ENCODE data around the gene DPP3. TPM values are rescaled to one million over a fixed set of nuclear protein-coding genes. Genes with fewer than 3 reads are reported as not detected.
A peak's percentile ranks its signal among the peaks of the same experiment; 100 is the strongest.

The DPP3 gene
- total RNA-seq, 1 experiment from 2014 or later, result 86.7 TPM

- H3K9me3 Mint-ChIP-seq, result peaks cover 23% of the 10 kb centered on the region
- ATAC-seq (no peak), DNase-seq (ENCODE audit: low spot score) (no peak)
- peaks cover 43% of the 10 kb centered on the region for H3K4me1 Mint-ChIP-seq
- peak overlapping the region; percentile 88 for H3K4me3 Mint-ChIP-seq
- H3K27me3 Mint-ChIP-seq (ENCODE audit: low read depth), result no peaks in the 10 kb centered on the region; the same call in 1 of the 2 replicates
- H3K36me3 Mint-ChIP-seq, result peaks cover 18% of the 10 kb centered on the region
- peak overlapping the region; percentile 90 for H3K27ac Mint-ChIP-seq
- TF ChIP-seq CREM (CRISPR knock-in tag; IDR thresholded peaks at IDR 0.05), result no peak
- TF ChIP-seq ETV6 (CRISPR knock-in tag; IDR thresholded peaks at IDR 0.05), result no peak
- no peak for TF ChIP-seq GTF2I (CRISPR knock-in tag; conservative IDR thresholded peaks at IDR 0.05)
- no peak for TF ChIP-seq E2F4 (CRISPR knock-in tag; IDR thresholded peaks at IDR 0.05; ENCODE audit: borderline replicate concordance, low read depth)
- no peak for TF ChIP-seq ERG (CRISPR knock-in tag; IDR thresholded peaks at IDR 0.05)
- no peak for TF ChIP-seq PRRX2 (CRISPR knock-in tag; IDR thresholded peaks at IDR 0.05)
- TF ChIP-seq MYBL2 (CRISPR knock-in tag; IDR thresholded peaks at IDR 0.05), result no peak
- TF ChIP-seq ATF2 (CRISPR knock-in tag; IDR thresholded peaks at IDR 0.05; ENCODE audit: borderline replicate concordance, low read depth), result no peak
- no peak for TF ChIP-seq ELF4 (CRISPR knock-in tag; IDR thresholded peaks at IDR 0.05; ENCODE audit: low read depth)
- TF ChIP-seq GABPB1 (CRISPR knock-in tag; IDR thresholded peaks at IDR 0.05), result no peak
- ChIA-PET CTCF (interaction anchor here (0.9 to 3.5 kb wide), 14 partner anchors 11 to 510 kb away, joined by 3 to 52 read pairs (median 12); partner anchors contain the start of genes CTSF, DPP3, MRPL11 and NPAS4), POLR2A (interaction anchor here (0.6 to 3.5 kb wide), 5 partner anchors 14 to 44 kb away, joined by 3 to 22 read pairs (median 5); partner anchors contain the start of genes DPP3 and MRPL11)
These were observed 14.6 kb upstream of the DPP3 start for GRCh38 chr11:66465373-66466224.

GRCh38 chr11:66466225-66467033 lies 13.8 kb upstream of the DPP3 start, which contains the start of gene PELI3:
TSS of gene PELI3 (plus strand) at chr11:66466905. CDS start at chr11:66468129, 1,224 bp downstream.
- DNase-seq (ENCODE audit: low spot score) (peak; percentile 98), ATAC-seq (peak; percentile 94)
- Mint-ChIP-seq H3K4me1 (peaks cover 43% of the 10 kb centered on the region), H3K27me3 (ENCODE audit: low read depth) (no peaks in the 10 kb centered on the region; the same call in 1 of the 2 replicates), H3K36me3 (peaks cover 16% of the 10 kb centered on the region), H3K9me3 (peaks cover 20% of the 10 kb centered on the region), H3K27ac (peak within 1 kb of the TSS; percentile 90), H3K4me3 (peak within 1 kb of the TSS; percentile 88)
- ChIA-PET CTCF (interaction anchor here (0.5 to 3.5 kb wide), 33 partner anchors 10 to 1580 kb away, joined by 3 to 52 read pairs (median 4); partner anchors contain the start of genes CCDC87, CCS, CTSF and DPP3), POLR2A (interaction anchor here (0.5 to 3.5 kb wide), 12 partner anchors 14 to 1374 kb away, joined by 3 to 22 read pairs (median 4); partner anchors contain the start of genes DPP3, MALAT1, MRPL11 and RBM14)
- TF ChIP-seq ZNF219 (CRISPR knock-in tag; IDR thresholded peaks at IDR 0.05; ENCODE audit: borderline replicate concordance) (0 out of 2 replicates have a peak, but pooled peaks have one; percentile 37), ZBTB21 (CRISPR knock-in tag; IDR thresholded peaks at IDR 0.05; ENCODE audit: borderline replicate concordance) (0 out of 2 replicates have a peak, but pooled peaks have one; percentile 36), ZNF317 (CRISPR knock-in tag; IDR thresholded peaks at IDR 0.05; ENCODE audit: borderline replicate concordance, low read depth) (no peak), IRF2 (CRISPR knock-in tag; IDR thresholded peaks at IDR 0.05; ENCODE audit: borderline replicate concordance, low read depth) (no peak), FOXP1 (CRISPR knock-in tag; IDR thresholded peaks at IDR 0.05; ENCODE audit: borderline replicate concordance) (peak; percentile 70; the same call in 1 of the 2 replicates), MYBL2 (CRISPR knock-in tag; IDR thresholded peaks at IDR 0.05) (peak; percentile 64; the same call in 1 of the 2 replicates), MAX (CRISPR knock-in tag; IDR thresholded peaks at IDR 0.05) (0 out of 2 replicates have a peak, but pooled peaks have one; percentile 26), ETV6 (CRISPR knock-in tag; IDR thresholded peaks at IDR 0.05) (peak; percentile 70; the same call in 1 of the 2 replicates), TP53 (CRISPR knock-in tag; IDR thresholded peaks at IDR 0.05) (peak; percentile 43; the same call in 1 of the 2 replicates), FOXK1 (CRISPR knock-in tag; IDR thresholded peaks at IDR 0.05) (no peak), SP1 (CRISPR knock-in tag; conservative IDR thresholded peaks at IDR 0.05) (peak; percentile 57)

Data from WTC11 (cell line).